Measurements from ENCODE around the gene ATRIP. TPM values are rescaled to one million over a fixed set of nuclear protein-coding genes. Genes with fewer than 3 reads are reported as not detected.

ATRIP gene
- total and polyA plus RNA-seq, 3 experiments from 2014 or later, result 13.4 to 22.8 (median 22.1) TPM

- H3K9me3 Mint-ChIP-seq, result no peaks in the 10 kb centered on the region
- peak overlapping the region in 1 of 8 donors; percentile 76 for H3K27ac Mint-ChIP-seq
- H3K27me3 Mint-ChIP-seq, result peaks cover 0 to 2% of the 10 kb centered on the region in 2 donors
- no peak overlapping the region for H3K4me3 Mint-ChIP-seq
- no peaks in the 10 kb centered on the region for H3K9me3 ChIP-seq (ENCODE audit: low read length)
- peaks cover 0 to 1% (median 0%) of the 10 kb centered on the region in 3 donors for H3K36me3 Mint-ChIP-seq
- no peaks in the 10 kb centered on the region for H3K4me1 Mint-ChIP-seq
- H3K27me3 ChIP-seq (ENCODE audit: insufficient read depth, low read length, poor library complexity, severe bottlenecking), result no peaks in the 10 kb centered on the region
- peak in 1 of 5 donors; percentile 38 for DNase-seq
- H3K4me1 ChIP-seq (ENCODE audit: insufficient read depth, low read length), result no peaks in the 10 kb centered on the region
- no peak overlapping the region for H3K4me3 ChIP-seq (ENCODE audit: low read length)
- no peak overlapping the region for H3K27ac ChIP-seq (ENCODE audit: low read depth, low read length)
- POLR2A ChIA-PET, result no interaction called here
- CTCF ChIA-PET, result interaction anchor here (0.8 to 2.8 kb wide), 4 partner anchors 12 to 38 kb away, joined by 3 to 14 read pairs (median 8); no protein-coding TSS in a partner anchor
- H3K36me3 ChIP-seq (ENCODE audit: insufficient read depth, low read length), result no peaks in the 10 kb centered on the region
These were observed 34.0 kb upstream of the ATRIP start for GRCh38 chr3:48412375-48413001.

GRCh38 chr3:48413086-48413485 lies 33.5 kb upstream of the ATRIP start:
- Histone ChIP-seq H3K27ac (ENCODE audit: low read depth, low read length) (no peak overlapping the region), H3K4me3 (ENCODE audit: low read length) (no peak overlapping the region), H3K36me3 (ENCODE audit: insufficient read depth, low read length) (no peaks in the 10 kb centered on the region), H3K27me3 (ENCODE audit: insufficient read depth, low read length, poor library complexity, severe bottlenecking) (no peaks in the 10 kb centered on the region), H3K9me3 (ENCODE audit: low read length) (no peaks in the 10 kb centered on the region), H3K4me1 (ENCODE audit: insufficient read depth, low read length) (no peaks in the 10 kb centered on the region)
- Mint-ChIP-seq H3K27me3 (peaks cover 0 to 2% of the 10 kb centered on the region in 2 donors), H3K27ac (no peak overlapping the region), H3K4me3 (no peak overlapping the region), H3K36me3 (peaks cover 0 to 1% (median 0%) of the 10 kb centered on the region in 3 donors), H3K4me1 (no peaks in the 10 kb centered on the region), H3K9me3 (no peaks in the 10 kb centered on the region)
- POLR2A ChIA-PET, result no interaction called here
- CTCF ChIA-PET, result interaction anchor here (0.8 to 2.2 kb wide), 3 partner anchors 23 to 95 kb away, joined by 4 to 6 read pairs (median 6); no protein-coding TSS in a partner anchor
- no peak for DNase-seq

GRCh38 chr3:48413611-48414010 lies 32.9 kb upstream of the ATRIP start:
- Histone ChIP-seq H3K27me3 (ENCODE audit: insufficient read depth, low read length, poor library complexity, severe bottlenecking) (no peaks in the 10 kb centered on the region), H3K27ac (ENCODE audit: low read depth, low read length) (no peak overlapping the region), H3K4me1 (ENCODE audit: insufficient read depth, low read length) (no peaks in the 10 kb centered on the region), H3K4me3 (ENCODE audit: low read length) (no peak overlapping the region), H3K9me3 (ENCODE audit: low read length) (no peaks in the 10 kb centered on the region), H3K36me3 (ENCODE audit: insufficient read depth, low read length) (no peaks in the 10 kb centered on the region)
- no peaks in the 10 kb centered on the region for H3K9me3 Mint-ChIP-seq
- ChIA-PET CTCF (interaction anchor here (0.9 to 2.2 kb wide), 3 partner anchors 9 to 94 kb away, joined by 3 to 6 read pairs (median 6); no protein-coding TSS in a partner anchor), POLR2A (no interaction called here)
- peaks cover 0 to 1% (median 0%) of the 10 kb centered on the region in 3 donors for H3K36me3 Mint-ChIP-seq
- no peak for DNase-seq
- no peaks in the 10 kb centered on the region for H3K4me1 Mint-ChIP-seq
- H3K27ac Mint-ChIP-seq, result no peak overlapping the region
- H3K27me3 Mint-ChIP-seq, result peaks cover 0 to 2% of the 10 kb centered on the region in 2 donors
- H3K4me3 Mint-ChIP-seq, result no peak overlapping the region

- H3K9me3 ChIP-seq (ENCODE audit: low read length), result no peaks in the 10 kb centered on the region
- ChIA-PET POLR2A (no interaction called here), CTCF (interaction anchor here (0.9 to 2.2 kb wide), 3 partner anchors 10 to 93 kb away, joined by 3 to 6 read pairs (median 6); no protein-coding TSS in a partner anchor)
- H3K4me3 Mint-ChIP-seq, result no peak overlapping the region
- peaks cover 0 to 2% of the 10 kb centered on the region in 2 donors for H3K27me3 Mint-ChIP-seq
- no peaks in the 10 kb centered on the region for H3K27me3 ChIP-seq (ENCODE audit: insufficient read depth, low read length, poor library complexity, severe bottlenecking)
- no peak overlapping the region for H3K4me3 ChIP-seq (ENCODE audit: low read length)
- no peaks in the 10 kb centered on the region for H3K4me1 ChIP-seq (ENCODE audit: insufficient read depth, low read length)
- no peak overlapping the region for H3K27ac Mint-ChIP-seq
- H3K27ac ChIP-seq (ENCODE audit: low read depth, low read length), result no peak overlapping the region
- H3K4me1 Mint-ChIP-seq, result no peaks in the 10 kb centered on the region
- no peaks in the 10 kb centered on the region for H3K9me3 Mint-ChIP-seq
- no peaks in the 10 kb centered on the region for H3K36me3 ChIP-seq (ENCODE audit: insufficient read depth, low read length)
- no peak for DNase-seq
- H3K36me3 Mint-ChIP-seq, result peaks cover 0 to 1% (median 0%) of the 10 kb centered on the region in 3 donors
These were observed 31.9 kb upstream of the ATRIP start for GRCh38 chr3:48414376-48415250.

- H3K4me1 Mint-ChIP-seq, result no peaks in the 10 kb centered on the region
- ChIA-PET CTCF (interaction anchor here (1.1 to 2.2 kb wide), 4 partner anchors 14 to 93 kb away, joined by 3 to 6 read pairs (median 4); no protein-coding TSS in a partner anchor), POLR2A (no interaction called here)
- H3K27me3 Mint-ChIP-seq, result peaks cover 0 to 2% of the 10 kb centered on the region in 2 donors
- H3K4me1 ChIP-seq (ENCODE audit: insufficient read depth, low read length), result no peaks in the 10 kb centered on the region
- no peak for DNase-seq
- no peak overlapping the region for H3K27ac ChIP-seq (ENCODE audit: low read depth, low read length)
- H3K9me3 Mint-ChIP-seq, result no peaks in the 10 kb centered on the region
- H3K4me3 ChIP-seq (ENCODE audit: low read length), result no peak overlapping the region
- no peak overlapping the region for H3K27ac Mint-ChIP-seq
- H3K36me3 ChIP-seq (ENCODE audit: insufficient read depth, low read length), result no peaks in the 10 kb centered on the region
- H3K4me3 Mint-ChIP-seq, result no peak overlapping the region
- H3K27me3 ChIP-seq (ENCODE audit: insufficient read depth, low read length, poor library complexity, severe bottlenecking), result no peaks in the 10 kb centered on the region
- no peaks in the 10 kb centered on the region for H3K9me3 ChIP-seq (ENCODE audit: low read length)
- H3K36me3 Mint-ChIP-seq, result peaks cover 0 to 1% (median 0%) of the 10 kb centered on the region in 3 donors
These were observed 31.1 kb upstream of the ATRIP start for GRCh38 chr3:48415251-48415953.

GRCh38 chr3:48416091-48416505 lies 30.4 kb upstream of the ATRIP start:
- Mint-ChIP-seq H3K4me1 (no peaks in the 10 kb centered on the region), H3K27me3 (peaks cover 0 to 2% of the 10 kb centered on the region in 2 donors), H3K27ac (no peak overlapping the region), H3K36me3 (peaks cover 0 to 1% (median 0%) of the 10 kb centered on the region in 3 donors), H3K9me3 (no peaks in the 10 kb centered on the region), H3K4me3 (no peak overlapping the region)
- no peak for DNase-seq
- Histone ChIP-seq H3K27ac (ENCODE audit: low read depth, low read length) (no peak overlapping the region), H3K4me1 (ENCODE audit: insufficient read depth, low read length) (no peaks in the 10 kb centered on the region), H3K4me3 (ENCODE audit: low read length) (no peak overlapping the region), H3K9me3 (ENCODE audit: low read length) (no peaks in the 10 kb centered on the region), H3K27me3 (ENCODE audit: insufficient read depth, low read length, poor library complexity, severe bottlenecking) (no peaks in the 10 kb centered on the region), H3K36me3 (ENCODE audit: insufficient read depth, low read length) (no peaks in the 10 kb centered on the region)
- CTCF ChIA-PET, result interaction anchor here (1.1 to 1.5 kb wide), 3 partner anchors 15 to 91 kb away, joined by 3 to 4 read pairs (median 4); no protein-coding TSS in a partner anchor
- POLR2A ChIA-PET, result no interaction called here

GRCh38 chr3:48416546-48416945 lies 30.0 kb upstream of the ATRIP start:
- Mint-ChIP-seq H3K4me1 (no peaks in the 10 kb centered on the region), H3K27ac (no peak overlapping the region), H3K36me3 (peaks cover 0 to 1% (median 0%) of the 10 kb centered on the region in 3 donors), H3K4me3 (no peak overlapping the region), H3K27me3 (peaks cover 0 to 2% of the 10 kb centered on the region in 2 donors), H3K9me3 (no peaks in the 10 kb centered on the region)
- no peak overlapping the region for H3K27ac ChIP-seq (ENCODE audit: low read depth, low read length)
- ChIA-PET CTCF (interaction anchor here (0.9 to 1.5 kb wide), 4 partner anchors 15 to 90 kb away, joined by 3 to 4 read pairs (median 4); no protein-coding TSS in a partner anchor), POLR2A (no interaction called here)
- DNase-seq, result no peak
- no peaks in the 10 kb centered on the region for H3K9me3 ChIP-seq (ENCODE audit: low read length)
- H3K36me3 ChIP-seq (ENCODE audit: insufficient read depth, low read length), result no peaks in the 10 kb centered on the region
- no peaks in the 10 kb centered on the region for H3K27me3 ChIP-seq (ENCODE audit: insufficient read depth, low read length, poor library complexity, severe bottlenecking)
- no peak overlapping the region for H3K4me3 ChIP-seq (ENCODE audit: low read length)
- H3K4me1 ChIP-seq (ENCODE audit: insufficient read depth, low read length), result no peaks in the 10 kb centered on the region

Data from CD8-positive, alpha-beta memory T cell (primary cell).